Measurements from ENCODE around the gene TCTN2.

The TCTN2 gene

DNA sequence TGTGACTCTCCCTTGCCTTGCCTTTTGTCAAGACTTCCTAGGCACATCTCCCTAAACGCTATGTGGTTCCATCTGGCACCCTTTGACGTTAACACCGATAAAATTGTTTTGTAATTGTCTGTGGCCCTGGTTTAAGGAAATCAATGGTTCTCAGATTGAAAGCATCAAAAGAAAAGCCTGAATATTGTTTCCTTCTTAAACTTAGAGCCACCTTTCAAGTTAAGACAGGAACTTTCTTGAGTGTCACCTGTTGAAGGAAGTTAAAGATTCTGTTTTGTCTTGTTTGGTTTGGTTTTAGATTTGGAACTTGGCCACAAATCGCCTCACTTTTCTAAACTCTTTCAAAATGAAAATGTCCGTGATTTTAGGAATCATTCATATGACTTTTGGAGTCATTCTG, 76.4 kb downstream of the TCTN2 start:
- DNase-seq: no peak

GRCh38 chr12:123748161-123748560, 77.2 kb downstream of the TCTN2 start:
- DNase-seq: no peak

GRCh38 chr12:123748661-123749060, 77.7 kb downstream of the TCTN2 start:
- DNase-seq: peak; percentile 64

GRCh38 chr12:123749355-123749754, 78.4 kb downstream of the TCTN2 start:
- no peak for DNase-seq

DNA sequence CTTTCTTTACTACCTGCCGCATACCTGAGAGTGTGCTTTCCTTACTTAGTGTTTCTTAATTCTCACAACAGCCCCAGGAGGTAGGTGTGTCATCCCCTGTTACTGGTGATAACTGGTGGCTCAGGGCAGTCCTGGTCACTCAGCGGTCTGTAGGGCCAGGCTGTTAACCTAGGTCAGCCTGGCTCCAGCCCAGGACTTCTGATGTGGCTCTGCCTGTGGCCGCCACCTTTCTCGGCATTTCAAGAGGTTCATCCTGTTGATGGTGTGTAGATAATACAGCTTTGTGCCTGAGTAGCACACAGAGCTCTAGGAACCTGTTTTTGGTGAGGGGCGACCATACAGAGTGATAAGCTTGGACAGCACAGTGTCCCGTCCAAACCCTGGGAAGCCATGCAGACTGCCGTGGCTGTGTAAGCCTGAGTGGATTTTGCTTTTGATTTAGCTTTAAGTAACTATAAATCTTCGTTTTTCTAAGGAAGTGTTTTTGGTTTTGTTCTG, 79.3 kb downstream of the TCTN2 start:
- no peak for DNase-seq

DNA sequence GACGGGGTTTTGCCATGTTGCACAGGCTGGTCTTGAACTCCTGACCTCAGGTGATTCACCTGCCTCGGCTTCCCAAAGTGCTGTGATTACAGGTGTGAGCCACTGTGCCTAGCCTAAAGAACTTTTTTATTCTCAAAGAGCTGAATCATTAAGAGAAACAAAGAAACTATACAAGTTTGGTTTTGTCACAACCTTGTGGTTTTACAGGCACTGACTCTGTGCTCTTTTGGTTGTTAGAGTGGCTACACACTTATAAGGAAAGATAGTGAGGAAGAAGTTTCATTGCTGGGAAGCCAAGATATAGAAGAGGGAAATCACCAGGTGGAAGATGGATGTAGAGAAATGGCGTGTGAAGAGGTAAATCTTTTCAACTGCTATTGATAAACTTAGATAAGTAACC, 81.1 kb downstream of the TCTN2 start:
- DNase-seq: no peak

DNA sequence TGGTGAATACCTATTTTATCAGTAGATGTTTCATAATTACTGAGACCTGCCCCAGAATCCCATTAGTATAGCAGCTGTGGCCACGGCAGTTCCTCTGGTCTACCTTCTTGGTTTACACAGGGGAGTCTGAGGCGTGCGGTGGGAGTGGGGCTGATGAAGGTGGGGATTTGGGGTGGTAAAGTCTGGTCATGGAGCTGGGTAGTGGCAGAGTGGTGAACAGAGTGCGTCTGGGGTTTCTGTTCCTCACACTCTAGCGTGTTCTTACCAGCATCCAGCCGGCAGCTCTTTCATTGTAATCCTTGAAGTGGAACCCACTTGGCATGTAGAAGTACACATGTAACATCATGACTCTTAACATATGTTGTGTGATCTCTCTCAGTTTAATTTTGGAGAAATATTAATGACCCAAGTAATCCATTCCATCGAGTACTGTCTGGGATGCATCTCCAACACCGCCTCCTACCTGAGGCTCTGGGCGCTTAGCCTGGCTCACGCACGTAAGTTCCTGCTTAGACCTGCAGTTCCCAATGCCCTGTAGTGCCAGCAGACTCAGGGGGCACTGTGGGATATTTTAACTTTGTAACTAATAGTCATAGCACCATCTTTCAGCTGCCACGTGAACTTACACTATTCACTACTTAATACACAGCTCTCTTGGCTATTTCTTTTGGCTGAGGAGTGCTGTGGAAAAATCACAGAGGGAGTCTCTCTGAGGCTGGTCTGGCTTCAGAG, 83.3 kb downstream of the TCTN2 start:
- no peak for DNase-seq

DNA sequence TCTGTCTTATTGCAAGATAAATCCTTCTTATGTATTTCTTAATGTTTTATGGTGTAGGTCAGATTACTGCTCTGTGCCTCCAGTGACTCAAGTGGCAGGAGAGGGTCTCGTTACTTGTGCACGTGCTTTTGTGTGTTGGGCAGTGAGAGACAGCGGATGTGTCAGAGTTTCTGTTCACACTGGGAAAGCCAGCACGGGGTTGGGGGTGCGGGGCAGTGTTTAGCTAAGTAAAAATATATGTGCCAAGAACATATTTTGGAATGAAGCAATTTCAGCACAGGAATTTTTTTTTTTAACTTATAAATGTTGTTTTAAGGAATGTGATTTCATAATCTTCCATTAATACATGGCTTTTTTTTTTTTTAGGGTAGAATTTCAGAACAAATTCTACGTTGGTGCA, 86.6 kb downstream of the TCTN2 start:
- peak; percentile 11 for DNase-seq

All from EL (cell line).